ENCODE results near the gene TRIM8.
"Not testable (repeated sequence)": the region's sequence is repeated elsewhere in the genome, so short reads cannot be mapped to it uniquely, and the experiment has no call there.

Gene TRIM8

DNA sequence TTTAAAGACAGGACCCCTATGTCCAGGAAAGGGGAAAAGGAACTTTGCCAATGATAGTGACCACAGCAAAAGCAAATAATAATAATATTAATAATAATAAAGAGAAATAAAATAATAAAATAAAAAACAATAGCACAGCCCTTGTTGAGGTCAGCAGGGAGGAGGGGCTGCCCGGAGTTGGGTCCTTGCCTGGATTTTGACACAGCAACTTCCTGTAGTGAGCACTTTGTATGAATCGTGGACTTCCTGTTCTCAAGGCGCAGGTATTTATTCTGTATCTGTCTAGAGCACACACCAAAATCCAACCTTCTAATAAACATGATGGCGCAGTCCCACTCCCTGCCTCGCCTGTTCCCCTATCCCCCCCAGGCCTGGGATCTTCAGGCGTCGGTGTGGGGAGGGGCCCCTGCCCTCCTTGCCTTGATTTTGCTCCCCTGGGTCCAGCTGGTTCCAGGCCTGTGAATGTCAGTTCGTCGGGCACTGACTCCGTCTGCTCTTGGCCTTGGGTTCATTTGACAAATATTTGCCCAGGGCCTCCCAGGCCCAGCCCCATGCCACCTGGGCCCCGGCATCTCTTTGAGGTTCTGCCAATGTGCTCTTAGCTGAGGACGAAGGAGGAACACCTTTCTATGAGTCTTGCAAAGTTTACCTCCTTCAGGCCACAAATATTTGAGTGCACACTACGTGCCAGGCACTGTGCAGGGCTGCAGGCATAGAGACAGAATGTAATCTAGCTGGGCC, 13.9 kb downstream of the TRIM8 start:
- H3K36me3 ChIP-seq = peaks cover 44% of the 10 kb centered on the region
- DNase-seq = no peak
- no peaks in the 10 kb centered on the region for H3K27me3 ChIP-seq
- TF ChIP-seq, protein P1, sequence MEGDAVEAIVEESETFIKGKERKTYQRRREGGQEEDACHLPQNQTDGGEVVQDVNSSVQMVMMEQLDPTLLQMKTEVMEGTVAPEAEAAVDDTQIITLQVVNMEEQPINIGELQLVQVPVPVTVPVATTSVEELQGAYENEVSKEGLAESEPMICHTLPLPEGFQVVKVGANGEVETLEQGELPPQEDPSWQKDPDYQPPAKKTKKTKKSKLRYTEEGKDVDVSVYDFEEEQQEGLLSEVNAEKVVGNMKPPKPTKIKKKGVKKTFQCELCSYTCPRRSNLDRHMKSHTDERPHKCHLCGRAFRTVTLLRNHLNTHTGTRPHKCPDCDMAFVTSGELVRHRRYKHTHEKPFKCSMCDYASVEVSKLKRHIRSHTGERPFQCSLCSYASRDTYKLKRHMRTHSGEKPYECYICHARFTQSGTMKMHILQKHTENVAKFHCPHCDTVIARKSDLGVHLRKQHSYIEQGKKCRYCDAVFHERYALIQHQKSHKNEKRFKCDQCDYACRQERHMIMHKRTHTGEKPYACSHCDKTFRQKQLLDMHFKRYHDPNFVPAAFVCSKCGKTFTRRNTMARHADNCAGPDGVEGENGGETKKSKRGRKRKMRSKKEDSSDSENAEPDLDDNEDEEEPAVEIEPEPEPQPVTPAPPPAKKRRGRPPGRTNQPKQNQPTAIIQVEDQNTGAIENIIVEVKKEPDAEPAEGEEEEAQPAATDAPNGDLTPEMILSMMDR (IDR thresholded peaks at IDR 0.05; ENCODE audit: low read depth, low read length) = no peak
- H3K9me3 ChIP-seq = no peaks in the 10 kb centered on the region
- no peak overlapping the region for H3K4me3 ChIP-seq (ENCODE audit: low read depth, low read length)
- H3K4me1 ChIP-seq = peaks cover 10% of the 10 kb centered on the region

DNA sequence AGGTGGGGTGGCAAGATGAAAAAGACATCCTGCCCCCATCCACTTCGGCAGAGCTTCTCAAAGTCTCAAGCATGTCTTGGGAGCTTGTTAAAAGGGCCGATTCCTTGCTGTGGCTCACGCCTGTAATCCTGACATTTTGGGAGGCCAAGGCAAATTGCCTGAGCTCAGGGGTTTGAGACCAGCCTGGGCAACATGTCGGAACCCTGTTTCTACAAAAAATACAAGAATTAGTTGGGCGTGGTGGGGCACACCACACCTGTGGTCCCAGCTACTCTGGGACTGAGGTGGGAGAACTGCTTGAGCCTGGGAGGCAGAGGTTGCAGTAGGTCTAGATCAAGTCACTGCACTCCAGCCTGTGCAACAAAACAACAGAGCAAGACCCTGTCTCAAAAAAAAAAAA, 14.5 kb downstream of the TRIM8 start:
- no peaks in the 10 kb centered on the region for H3K27me3 ChIP-seq
- peaks cover 10% of the 10 kb centered on the region for H3K4me1 ChIP-seq
- TF ChIP-seq, protein P1 (IDR thresholded peaks at IDR 0.05; ENCODE audit: low read depth, low read length) = no peak
- DNase-seq = no peak
- no peaks in the 10 kb centered on the region for H3K9me3 ChIP-seq
- H3K4me3 ChIP-seq (ENCODE audit: low read depth, low read length) = no peak overlapping the region
- peaks cover 39% of the 10 kb centered on the region for H3K36me3 ChIP-seq

DNA sequence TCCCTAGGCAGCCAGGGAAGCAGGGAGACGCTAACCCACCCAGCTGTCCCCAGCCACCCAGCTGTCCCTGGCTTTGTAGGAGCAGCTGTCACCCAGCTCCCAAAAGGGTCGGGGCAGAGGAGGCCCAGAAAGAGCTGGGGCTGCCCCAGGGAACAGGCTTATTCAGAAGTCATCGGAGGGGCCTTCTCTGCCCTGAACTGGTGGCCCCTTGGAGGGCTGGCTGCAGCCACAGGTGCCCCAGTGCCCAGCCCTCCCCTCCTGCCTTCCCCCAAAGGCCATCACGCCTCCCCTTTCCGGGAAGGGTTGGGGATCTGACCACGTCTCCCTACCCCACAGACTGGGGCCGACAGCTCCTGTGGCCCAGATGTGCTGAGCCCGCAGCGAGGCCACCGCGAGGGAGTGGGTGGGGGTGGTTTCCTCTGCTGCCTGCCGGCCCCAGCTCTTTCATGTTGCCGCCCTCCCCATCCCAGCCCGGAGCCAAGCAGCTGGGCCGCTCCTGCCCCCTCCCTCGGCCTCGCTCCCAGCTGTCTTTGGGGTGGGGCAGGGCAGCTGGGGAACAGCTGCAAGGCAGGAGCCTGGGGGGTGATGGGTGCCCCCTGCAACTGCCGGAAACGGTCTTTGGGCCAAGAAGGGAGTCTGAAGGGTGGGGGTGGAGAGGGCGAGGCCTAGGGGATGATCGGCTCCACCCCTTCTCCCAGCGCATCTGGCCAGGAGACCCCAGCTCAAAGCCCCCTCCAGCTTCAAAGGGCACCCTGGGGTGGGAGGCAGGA, 16.8 kb downstream of the TRIM8 start:
- Histone ChIP-seq H3K27me3 (no peaks in the 10 kb centered on the region), H3K4me1 (peaks cover 10% of the 10 kb centered on the region), H3K36me3 (peaks cover 18% of the 10 kb centered on the region), H3K9me3 (no peaks in the 10 kb centered on the region), H3K4me3 (ENCODE audit: low read depth, low read length) (peak overlapping the region; percentile 23)
- TF ChIP-seq, protein P1 (IDR thresholded peaks at IDR 0.05; ENCODE audit: low read depth, low read length) = no peak
- peak; percentile 58 for DNase-seq

DNA sequence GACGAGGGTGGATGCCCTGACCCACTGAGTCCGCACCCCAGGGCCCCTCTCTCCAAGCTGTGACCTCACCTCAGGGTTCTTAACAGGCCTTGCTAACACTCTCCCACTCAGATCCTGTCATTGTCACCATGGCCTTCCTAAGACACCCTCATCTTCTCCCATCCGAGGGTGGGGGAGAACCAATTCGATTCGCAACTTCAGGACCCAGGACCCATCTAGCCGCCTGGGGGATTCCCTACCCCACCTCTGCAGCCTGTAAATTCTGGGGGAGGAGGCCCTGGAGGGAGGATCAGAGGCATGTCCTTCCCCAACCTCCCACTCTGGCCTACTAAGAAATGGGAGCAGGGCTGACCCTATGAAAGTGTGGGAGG, 17.4 kb downstream of the TRIM8 start:
- TF ChIP-seq, protein P1 (IDR thresholded peaks at IDR 0.05; ENCODE audit: low read depth, low read length) = no peak
- Histone ChIP-seq H3K4me3 (ENCODE audit: low read depth, low read length) (no peak overlapping the region), H3K9me3 (no peaks in the 10 kb centered on the region), H3K36me3 (peaks cover 12% of the 10 kb centered on the region), H3K4me1 (peaks cover 10% of the 10 kb centered on the region), H3K27me3 (no peaks in the 10 kb centered on the region)
- no peak for DNase-seq

DNA sequence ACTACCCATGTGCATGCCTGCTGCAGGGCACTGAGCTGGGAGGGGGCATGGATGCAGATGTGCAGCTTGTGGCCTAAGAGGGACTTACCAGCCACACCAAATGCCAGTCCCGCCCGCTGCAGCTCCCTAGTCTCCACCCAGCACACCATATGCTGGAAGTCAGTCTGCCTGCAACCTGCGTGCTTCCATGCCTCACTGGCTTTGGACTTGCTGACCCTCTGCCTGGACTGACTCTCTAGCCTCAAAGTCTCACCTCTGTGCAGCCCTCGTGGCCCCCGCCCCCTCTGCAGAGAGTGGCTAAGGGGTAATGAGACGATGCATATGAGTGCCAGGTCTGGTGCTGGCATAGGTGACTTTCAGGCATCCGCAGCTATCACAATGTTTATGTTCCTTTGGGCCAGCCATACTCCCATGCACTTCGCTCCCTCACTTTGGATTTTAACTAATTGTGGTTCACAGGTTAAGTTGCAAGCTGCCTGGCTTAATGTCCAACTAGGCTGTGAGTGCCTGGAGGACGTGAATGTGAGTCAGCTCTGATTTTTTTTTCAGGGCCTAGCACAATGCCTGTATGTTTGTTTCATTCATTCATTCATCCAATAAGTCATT, 21.7 kb downstream of the TRIM8 start:
- H3K27me3 ChIP-seq = no peaks in the 10 kb centered on the region
- no peak for DNase-seq
- TF ChIP-seq, protein P1 (IDR thresholded peaks at IDR 0.05; ENCODE audit: low read depth, low read length) = no peak
- H3K36me3 ChIP-seq = no peaks in the 10 kb centered on the region
- peaks cover 23% of the 10 kb centered on the region for H3K4me1 ChIP-seq
- no peak overlapping the region for H3K4me3 ChIP-seq (ENCODE audit: low read depth, low read length)
- H3K9me3 ChIP-seq = no peaks in the 10 kb centered on the region

DNA sequence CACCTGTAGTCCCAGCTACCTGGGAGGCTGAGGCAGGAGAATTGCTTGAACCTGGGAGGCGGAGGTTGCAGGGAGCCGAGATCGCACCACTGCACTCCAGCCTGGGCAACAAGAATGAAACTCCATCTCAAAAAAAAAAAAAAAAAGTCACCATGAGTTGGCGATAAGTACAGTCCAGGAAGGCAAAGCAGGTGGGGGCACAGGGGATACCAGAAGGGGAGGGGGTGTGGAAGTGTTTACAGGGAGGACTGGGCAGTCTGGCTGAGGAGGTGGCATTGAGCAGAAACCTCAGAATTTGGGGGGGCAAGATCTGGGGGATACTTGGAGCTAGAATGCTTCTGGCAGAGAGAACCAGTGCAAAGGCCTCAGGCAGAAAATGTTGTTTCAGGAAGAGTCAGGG, 23.1 kb downstream of the TRIM8 start:
- H3K4me3 ChIP-seq (ENCODE audit: low read depth, low read length); H3K27me3 ChIP-seq; H3K36me3 ChIP-seq; H3K9me3 ChIP-seq; DNase-seq: not testable (repeated sequence)
- peaks cover 23% of the 10 kb centered on the region for H3K4me1 ChIP-seq

Data from BE2C (cell line).